Astrocyte of the cerebellum (primary cell): ENCODE measurements around the gene STIL.

Experiments used
- DNase-seq: peaks from one replicate; pipeline ENCODE4 v3.0.0-alpha.2; 2011; ENCODE audit warnings: low read depth
- H3K4me3 ChIP-seq: 2 replicates; pipeline ENCODE4 v1.5.1; 2011; ENCODE audit warnings: mild to moderate bottlenecking, low read depth, low read length, moderate library complexity
- in situ Hi-C: cut with HindIII; loops from 2 replicates; pipeline ENCODE4 v1.10.0; 2017; ENCODE audit warnings: low sequenced_read_pairs
- TF ChIP-seq, protein P1 (sequence below): IDR thresholded peaks from 2 replicates; pipeline ENCODE4 v1.5.1; 2012; ENCODE audit warnings: low read length, low read depth, moderate library complexity, mild to moderate bottlenecking; ENCODE audit errors: missing control alignments

The STIL gene

DNA sequence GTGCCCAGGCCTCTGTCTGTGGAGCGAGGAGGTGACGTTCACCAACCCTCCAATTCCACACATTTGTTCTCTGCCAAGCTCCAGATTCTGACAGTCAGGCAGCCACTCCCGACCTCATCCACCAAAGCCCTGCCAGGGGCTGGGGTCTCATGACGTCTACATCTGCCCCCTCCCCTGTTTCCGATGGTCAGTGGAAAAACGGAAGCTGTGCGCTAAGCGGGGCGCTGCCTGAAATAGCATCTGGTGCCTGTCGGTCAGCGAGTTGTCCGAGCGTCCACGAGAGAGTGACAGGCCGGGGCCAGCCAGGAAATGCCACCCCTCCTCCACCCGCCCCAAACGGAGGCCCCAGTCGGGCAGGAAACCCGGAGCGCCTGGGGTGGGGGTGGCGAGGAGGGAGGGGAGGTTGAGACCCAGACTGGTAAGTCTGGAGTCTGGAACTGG lies 78.7 kb downstream of the STIL start:
- in situ Hi-C loops = no loop called here

DNA sequence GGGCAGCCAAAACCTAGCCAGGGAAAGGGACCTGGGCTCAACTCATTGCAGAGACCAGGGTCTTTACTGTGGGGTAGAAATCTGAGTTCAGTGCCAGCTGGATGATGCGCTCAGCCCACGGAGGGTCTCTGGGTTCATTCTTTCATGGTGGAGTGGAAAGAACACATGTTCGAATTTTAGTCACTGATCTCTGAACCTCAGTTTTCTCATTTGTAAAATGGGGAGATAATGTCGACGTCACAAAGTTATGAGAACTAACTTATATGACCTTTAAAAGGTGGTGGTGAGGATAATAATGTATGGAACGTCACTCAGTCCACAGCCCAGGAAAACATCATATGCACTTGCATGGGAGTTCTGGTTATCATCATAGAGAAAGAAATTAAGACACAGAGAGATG lies 80.8 kb downstream of the STIL start:
- DNase-seq = no peak
- no peak overlapping the region for H3K4me3 ChIP-seq
- in situ Hi-C loops = no loop called here
- TF ChIP-seq, protein P1, sequence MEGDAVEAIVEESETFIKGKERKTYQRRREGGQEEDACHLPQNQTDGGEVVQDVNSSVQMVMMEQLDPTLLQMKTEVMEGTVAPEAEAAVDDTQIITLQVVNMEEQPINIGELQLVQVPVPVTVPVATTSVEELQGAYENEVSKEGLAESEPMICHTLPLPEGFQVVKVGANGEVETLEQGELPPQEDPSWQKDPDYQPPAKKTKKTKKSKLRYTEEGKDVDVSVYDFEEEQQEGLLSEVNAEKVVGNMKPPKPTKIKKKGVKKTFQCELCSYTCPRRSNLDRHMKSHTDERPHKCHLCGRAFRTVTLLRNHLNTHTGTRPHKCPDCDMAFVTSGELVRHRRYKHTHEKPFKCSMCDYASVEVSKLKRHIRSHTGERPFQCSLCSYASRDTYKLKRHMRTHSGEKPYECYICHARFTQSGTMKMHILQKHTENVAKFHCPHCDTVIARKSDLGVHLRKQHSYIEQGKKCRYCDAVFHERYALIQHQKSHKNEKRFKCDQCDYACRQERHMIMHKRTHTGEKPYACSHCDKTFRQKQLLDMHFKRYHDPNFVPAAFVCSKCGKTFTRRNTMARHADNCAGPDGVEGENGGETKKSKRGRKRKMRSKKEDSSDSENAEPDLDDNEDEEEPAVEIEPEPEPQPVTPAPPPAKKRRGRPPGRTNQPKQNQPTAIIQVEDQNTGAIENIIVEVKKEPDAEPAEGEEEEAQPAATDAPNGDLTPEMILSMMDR = no peak

More for the DNA sequence above, 78.7 kb downstream of the STIL start:
- no peak overlapping the region for H3K4me3 ChIP-seq
- no peak for DNase-seq
- TF ChIP-seq, protein P1 = no peak

DNA sequence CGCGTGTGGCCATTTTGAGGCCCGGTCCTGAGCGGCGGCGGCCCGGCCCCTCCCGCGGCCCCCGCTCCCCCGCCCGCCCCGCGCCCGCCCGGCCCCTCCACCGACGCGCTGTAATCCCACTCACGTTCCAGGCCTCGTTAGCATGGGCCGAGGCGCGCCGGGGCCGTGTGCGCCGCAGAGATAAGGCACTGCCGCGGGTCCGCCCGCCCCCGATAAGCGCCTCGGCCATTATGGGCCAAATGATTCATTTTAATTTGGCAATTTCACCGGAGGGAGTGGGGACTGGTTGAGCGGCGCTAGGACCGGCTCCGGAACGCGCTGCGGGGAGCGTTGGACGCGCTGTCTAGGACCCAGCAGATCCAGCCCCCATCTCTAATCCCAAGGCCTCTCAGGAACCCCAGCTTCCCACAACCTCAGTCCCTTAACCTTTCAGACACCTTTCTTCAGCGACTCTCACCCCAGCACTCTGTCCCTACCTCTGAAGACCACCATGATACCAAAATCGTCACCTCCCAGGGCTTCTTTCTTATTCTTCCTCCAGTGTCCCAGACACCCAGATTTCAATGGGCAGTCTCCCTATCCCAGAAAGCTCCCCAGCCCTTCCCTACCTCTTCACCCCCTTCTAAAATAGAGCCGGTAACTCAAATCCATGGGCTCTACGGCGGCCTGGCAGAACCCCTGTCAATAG lies 81.6 kb downstream of the STIL start, which contains the start of gene TAL1:
Gene TAL1 (minus strand): TSS at position 39 of the 688 bp plus-strand sequence. CDS start 6,337 bp downstream, outside the sequence.
- TF ChIP-seq, protein P1 = no peak
- in situ Hi-C loops = no loop called here
- peak within 1 kb of the TSS; percentile 21 for H3K4me3 ChIP-seq
- DNase-seq = no peak

DNA sequence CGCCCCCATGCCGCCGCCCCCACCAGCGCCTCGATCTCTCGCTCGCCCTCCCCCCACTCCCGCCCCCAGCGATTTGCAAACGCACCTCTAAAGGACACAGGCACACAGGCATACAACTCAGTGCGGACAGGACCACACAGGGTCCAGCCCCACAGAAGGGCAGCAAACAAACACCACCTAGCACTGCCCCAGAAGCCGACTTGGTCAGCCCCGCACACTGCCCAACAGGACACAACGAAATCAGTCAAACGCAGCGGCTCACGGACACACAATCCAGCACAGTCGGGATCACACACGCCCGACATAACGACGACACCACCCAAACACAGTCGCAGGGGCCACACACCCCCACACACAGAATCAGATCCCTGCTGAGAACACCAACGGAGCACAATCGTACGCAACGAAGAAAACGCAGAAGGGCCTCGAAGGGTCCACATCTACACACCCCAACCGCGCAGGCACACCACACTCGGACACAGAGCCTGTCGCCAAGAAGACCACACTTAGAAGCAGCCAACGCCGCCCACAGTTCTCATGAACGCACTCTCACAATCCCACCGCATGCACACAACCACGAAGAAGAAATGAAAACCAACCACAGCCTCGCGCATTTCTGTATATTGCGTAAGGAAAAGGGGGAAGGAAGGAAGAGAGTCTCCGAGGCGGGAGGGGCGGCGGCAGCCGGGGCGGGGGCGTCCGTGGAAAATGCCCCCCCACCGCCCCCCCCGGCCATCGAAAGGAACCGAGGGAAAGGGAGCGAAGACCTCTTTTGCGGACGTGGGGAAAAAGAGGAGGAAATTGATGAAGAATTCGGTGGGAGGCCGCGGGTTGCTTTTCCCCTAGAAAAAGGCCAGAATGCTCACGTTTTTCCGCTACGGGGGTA lies 82.4 kb downstream of the STIL start:
- peak; percentile 9 for DNase-seq

DNA sequence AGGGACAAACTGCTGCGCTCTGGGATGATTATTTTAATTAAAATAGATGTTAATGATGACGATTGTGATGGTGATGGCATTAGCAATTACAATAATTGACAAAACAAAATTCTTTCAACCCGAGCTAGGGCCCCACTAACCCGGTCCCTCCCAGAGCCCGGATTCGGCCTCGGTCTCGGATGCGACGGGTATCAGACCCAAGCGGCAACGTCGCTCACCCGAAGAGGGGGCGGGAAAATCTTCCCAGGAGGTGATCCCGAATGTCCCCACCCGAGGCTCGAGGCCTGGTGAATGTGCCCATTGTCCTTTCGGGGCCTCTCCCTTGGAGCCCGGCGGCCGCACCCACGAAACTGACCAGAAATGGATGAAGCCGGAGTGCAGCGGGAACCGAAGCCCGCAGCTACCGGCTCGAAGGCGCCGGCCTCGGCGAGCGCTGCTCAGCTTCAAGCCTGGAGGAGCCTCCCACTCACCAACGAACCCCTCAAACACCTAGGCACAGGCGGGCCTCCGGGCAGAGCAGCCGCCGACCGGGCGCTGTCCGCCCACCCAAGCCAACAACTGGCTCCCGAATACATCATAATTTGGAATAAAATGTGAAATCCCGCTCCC lies 83.2 kb downstream of the STIL start:
- DNase-seq = no peak
- TF ChIP-seq, protein P1 = no peak
- in situ Hi-C loops = no loop called here
- no peak overlapping the region for H3K4me3 ChIP-seq

More for the DNA sequence above, 82.4 kb downstream of the STIL start:
- TF ChIP-seq, protein P1 = no peak
- H3K4me3 ChIP-seq = peak overlapping the region; percentile 21
- in situ Hi-C loops = no loop called here

DNA sequence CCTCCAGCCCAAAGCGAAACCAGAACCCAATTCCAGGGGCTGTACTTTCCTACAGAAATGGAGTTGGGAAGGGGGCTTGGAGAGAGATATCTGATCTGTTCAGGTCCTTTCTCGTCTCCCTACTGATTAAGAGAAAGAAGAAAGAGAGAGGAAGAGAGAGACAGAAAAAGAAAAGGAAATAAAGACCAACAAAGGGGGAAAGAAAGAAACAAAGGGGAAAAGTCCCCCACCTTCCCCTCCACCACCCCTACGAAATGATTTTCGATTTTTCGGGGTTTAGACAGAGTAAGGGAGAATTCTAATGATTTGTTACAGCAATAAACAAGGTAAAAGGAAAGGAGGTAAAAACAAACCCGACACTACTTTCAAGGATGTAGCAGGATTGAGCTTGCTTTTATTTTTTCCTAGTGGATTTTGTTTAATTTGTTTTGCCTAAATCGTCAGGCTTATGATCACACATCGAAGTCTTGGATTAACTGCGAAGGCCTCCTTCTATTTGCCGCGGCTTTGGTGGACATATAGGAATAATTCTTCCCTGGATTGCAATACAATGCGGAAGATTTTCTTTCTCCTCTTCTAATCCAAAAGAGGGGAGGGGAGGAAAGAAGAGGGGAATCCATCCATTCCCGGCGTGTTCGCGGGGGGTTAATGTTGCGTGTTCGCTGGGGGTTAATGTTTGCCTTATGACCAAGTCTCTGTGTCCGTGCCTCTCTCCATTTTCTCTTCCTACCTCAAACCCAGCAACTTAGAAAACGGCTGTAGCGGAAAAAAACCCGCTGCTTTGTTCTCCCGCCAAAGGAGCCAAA lies 83.9 kb downstream of the STIL start:
- in situ Hi-C loops = no loop called here
- no peak overlapping the region for H3K4me3 ChIP-seq
- TF ChIP-seq, protein P1 = no peak
- no peak for DNase-seq
